Measurements from ENCODE around the gene TFR2.

TFR2 gene

DNA sequence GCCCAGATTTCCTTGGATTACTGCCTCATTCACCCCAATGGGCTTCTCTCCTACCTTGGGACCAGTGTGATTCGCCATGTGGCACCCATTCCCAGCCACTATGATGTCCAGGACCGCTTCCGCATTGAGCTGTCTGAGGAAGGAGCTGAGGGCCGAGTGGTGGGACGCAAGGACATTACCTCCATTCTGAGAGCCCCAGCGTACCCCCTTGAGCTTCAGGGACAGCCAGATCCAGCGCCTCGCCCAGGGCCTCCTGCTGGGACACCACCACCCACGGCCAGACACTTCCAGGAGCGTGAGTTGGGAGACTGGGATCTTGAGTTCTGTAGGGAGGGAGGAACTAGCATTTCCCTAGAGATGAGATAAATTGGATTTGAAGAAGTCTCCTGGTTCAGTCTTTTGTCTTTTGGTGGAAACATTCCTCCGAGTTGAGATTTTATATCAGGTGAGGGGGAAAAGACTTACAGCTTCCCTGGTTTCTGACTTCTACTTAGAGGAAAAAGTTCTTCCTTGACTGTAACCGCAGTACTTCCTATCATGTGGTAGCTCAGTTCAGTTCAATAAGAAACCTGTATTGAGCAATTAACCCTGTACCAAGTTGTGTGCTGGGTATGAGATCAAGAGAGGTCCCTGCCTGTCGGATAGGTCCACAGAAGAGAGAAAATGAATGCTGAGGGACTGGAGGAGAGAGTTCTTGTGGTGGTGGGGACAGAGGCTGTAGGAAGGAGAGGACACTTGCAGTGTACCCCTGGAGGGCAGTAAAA, 27.8 kb downstream of the TFR2 start:
- DNase-seq (ENCODE audit: insufficient read length, low spot score) (no peak), FAIRE-seq (no peak)

DNA sequence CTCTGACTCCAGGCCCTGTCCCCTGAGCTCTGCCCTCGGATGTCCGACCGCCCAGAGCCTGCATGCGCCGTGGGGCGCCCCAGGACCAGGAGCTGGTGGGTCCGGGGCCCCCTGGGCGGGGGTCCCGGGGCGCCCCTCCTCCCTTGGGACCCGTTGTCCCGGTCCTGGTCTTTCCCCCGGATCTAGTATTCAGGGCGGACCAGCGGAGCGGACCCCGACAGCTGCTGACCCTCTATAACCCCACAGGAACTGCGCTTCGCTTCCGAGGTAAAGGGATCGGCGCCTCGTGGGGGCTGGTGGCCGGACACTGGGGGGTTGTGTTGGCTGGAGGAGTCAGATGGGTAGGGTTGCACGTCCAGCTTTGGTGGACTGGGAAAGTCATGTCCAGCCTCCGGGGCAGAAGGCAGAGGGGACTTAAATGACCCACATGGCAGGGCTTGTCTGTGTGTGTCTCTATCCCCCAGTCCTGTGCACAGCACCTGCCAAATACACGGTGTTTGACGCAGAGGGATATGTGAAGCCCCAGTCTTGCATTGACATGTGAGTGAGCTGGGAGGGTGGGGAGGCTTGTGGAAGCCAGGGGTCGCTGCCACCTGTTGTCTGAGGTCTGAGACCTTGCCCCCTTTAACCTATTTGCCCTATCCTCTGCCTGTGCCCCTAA, 28.5 kb downstream of the TFR2 start:
- FAIRE-seq (no peak), DNase-seq (ENCODE audit: insufficient read length, low spot score) (no peak)

DNA sequence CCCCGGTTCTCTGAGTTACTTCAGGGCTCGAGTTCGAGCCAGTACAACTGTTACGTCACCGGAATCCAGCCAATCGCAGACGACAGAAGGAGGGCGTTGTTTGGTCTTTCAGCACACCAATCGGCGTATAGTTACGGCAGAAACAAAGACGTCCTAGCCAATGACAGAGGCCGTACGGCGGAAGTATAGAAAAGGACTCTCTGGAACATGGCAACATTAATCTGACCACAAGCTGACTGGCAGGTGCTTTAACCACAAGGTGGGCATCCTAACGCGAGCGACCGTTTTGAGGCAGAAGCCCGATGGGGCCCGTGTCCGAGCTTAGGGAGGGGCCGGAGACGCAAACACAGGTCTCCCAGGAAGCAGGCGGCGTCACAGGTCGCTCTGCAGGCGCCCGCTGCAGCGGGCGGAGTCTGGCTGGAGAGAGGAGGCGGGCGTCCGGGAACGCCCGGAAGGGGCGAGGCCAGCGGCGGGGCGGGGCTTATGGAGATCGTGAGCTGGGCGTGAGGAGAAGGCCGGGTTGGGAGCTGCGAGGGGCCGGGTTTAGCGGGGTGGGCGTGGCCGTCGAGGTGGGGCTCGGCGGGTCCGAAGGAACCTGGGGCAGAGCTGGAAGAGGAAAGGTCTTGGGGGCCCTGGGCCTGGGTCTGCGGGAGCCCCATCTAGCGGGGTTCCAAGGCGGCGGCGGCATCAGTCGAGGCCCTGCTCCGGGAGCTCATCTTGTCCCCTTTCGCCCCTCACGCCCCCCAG, 29.2 kb downstream of the TFR2 start, which contains the start of gene MOSPD3:
TSS of gene MOSPD3 (plus strand) at position 558 of the 747 bp plus-strand sequence. CDS start 252 bp downstream, outside the sequence.
- peak; percentile 95 for DNase-seq (ENCODE audit: insufficient read length, low spot score)
- FAIRE-seq: no peak

DNA sequence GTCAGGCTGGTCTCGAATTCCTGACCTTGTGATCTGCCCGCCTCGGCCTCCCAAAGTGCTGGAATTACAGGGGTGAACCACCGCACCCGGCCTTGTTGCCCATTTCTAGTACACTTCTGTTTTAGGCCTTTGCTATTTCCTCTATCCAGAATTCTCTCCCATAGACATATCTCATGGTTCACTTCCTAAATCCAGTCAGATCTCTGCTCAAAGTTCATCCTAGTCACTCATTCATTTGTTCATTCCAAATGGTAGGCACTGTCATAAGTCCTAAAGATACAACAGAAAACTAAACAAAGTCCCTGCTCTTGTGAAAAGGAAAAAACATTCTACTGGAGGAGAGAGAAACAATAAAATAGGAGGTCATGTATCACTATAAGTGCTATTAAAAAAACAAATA, 31.4 kb downstream of the TFR2 start:
- DNase-seq (ENCODE audit: insufficient read length, low spot score) (no peak), FAIRE-seq (no peak)

DNA sequence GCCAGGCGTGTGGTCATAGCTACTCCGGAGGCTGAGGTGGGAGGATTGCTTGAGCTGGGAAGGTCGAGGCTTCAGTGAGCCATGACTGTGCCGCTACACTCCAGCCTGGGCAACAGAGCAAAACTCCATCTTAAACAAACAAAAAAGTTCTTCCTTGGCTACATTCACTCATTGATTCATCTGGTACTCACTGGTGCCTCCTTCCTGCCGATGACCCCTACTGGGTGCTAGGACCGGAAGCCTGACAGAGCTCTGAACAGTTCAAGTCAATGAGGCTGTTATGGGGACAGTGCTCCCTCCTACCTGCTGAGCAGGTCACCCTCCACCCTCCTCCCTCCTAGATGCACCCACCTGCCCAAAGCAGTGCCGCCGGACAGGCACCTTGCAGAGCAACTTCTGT, 34.2 kb downstream of the TFR2 start:
- FAIRE-seq (no peak), DNase-seq (ENCODE audit: insufficient read length, low spot score) (no peak)

DNA sequence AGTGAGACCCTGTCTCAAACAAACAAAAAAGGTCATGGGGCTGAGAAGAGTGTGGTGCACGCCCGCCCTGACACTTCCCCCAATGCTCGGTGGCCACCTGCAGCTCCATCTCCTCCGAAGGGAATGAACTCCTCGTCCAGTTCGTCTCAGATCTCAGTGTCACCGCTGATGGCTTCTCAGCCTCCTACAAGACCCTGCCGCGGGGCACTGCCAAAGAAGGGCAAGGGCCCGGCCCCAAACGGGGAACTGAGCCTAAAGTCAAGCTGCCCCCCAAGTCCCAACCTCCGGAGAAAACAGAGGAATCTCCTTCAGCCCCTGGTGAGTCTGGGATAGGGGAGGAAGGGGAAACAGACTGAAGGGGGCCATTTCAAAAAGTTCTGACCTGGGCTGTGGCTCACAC, 35.0 kb downstream of the TFR2 start:
- DNase-seq (ENCODE audit: insufficient read length, low spot score) (no peak), FAIRE-seq (no peak)

DNA sequence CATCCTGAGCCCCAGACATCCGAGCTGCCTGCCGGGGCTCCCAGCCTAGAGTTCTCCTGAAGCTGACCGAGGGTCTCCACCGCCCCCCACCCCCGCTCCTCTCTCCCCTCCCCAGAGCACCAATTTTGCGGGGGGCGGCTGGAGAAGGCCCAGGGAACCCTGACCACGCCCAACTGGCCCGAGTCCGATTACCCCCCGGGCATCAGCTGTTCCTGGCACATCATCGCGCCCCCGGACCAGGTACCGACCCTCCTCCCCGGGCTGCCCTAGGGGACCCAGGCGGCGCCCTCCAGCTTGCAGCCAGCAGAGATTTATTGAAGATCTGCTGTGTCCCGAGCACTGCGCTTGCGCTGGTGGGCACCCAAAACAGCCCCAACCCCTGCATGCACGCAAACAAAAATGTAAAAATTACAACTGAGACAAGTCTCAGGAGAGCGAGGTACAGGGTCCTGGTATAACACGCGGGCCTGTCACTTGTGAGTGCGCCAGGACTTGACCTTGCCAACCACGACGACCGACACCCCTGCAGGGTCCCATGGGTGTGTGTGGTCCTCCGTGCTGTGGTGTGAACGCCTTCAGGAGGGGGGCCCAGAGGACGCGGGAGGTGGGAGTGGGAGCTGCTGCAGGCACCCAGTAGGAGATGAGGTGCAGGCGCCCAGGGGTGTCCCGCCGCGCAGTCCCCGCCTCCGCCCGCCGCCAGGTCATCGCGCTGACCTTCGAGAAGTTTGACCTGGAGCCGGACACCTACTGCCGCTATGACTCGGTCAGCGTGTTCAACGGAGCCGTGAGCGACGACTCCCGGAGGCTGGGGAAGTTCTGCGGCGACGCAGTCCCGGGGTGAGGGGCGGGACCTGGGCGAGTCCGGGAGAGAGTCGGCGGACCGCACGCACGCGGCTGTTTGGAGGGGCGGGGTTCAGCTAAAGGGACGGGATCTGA, 36.1 kb downstream of the TFR2 start:
- DNase-seq (ENCODE audit: insufficient read length, low spot score): no peak
- FAIRE-seq: no peak

DNA sequence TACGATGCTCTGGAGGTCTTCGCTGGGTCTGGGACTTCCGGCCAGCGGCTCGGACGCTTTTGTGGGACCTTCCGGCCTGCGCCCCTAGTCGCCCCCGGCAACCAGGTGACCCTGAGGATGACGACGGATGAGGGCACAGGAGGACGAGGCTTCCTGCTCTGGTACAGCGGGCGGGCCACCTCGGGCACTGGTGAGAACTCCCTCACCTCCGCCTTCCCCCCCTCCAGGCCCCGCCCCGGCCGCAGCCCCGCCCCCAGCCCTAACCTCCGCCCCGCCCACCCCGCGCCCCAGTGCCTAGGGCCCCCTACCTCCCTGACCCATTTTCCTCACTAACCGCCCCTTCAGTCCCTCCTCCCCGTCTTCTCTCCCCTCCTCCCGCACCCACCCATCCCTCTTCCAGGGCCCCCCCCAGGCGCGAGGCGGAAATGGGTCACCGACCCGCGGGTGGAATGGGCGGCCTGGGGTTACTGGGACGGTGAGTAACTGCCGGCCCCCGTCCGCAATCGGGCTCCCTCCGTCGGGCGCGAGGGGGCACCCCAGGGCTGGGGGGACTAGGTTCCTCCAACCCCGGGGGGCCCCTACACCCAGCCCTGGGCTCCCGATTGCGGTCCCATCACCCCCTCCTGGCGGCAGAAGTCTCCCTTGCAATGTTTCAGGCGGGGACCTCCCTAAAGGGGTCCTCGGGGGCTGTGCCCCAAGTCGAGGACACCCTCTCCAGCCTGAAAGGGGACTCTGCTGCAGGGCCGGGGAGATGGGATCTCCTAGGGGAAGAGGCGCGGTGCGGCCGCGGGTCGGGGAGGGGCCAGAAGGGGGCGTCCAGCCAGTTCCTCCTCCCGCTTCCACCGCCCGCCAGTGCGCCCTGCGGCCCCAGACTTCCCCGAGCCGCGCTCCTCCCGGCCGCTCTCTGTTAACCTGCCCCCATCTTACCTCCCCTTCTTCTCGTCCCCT, 37.0 kb downstream of the TFR2 start:
- FAIRE-seq (no peak), DNase-seq (ENCODE audit: insufficient read length, low spot score) (peak; percentile 68)

DNA sequence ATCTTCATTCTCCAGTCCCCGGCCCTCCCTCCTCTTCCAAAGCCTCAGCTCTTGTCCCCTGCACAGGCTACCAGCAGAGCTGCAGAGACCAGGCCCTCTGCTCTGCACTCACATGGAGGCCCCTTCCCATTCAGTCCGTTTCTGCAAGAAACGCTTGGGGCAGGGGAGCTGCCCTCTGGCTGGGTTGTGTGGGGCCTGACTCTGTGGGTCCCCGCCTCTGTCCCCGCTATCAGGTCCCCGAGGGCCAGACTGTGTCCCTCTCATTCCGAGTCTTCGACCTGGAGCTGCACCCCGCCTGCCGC, 37.7 kb downstream of the TFR2 start:
- DNase-seq (ENCODE audit: insufficient read length, low spot score): no peak

DNA sequence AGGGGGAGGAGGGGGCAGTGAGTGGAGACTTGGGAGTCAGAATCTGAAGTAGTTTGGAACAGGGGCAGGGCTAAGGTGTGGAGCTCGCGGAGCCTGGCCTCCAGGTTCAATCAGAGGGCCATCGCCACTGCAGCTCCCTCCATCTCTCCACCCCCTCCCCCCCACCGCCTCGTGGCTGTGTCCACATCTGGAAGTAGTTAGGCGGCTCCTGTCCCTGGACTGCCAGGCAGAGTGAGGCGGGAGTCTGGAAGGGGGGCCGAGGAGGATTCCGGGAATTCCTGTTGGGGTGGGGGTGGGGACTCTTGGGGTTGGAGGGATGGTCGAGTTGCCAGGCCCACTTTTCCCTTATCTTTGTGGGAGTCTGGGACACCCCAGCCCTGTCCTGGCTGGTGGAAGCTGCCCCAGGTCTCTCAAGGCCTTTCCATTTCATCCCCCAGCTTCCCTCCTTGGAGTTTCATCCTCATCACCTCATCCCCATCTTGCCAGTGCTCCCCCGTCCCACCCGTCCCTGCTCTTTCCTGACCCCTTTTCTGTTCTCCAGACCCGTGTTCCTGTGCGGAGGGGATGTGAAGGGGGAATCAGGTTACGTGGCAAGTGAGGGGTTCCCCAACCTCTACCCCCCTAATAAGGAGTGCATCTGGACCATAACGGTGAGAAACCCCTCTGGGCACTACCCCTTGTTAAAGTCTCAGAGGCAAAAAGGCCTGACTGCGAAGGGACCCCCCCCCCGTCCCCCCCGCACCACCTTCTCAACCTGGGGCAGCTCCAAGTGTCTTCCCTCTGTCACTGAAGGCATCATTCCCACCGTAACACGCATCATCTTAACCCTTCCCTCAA, 38.2 kb downstream of the TFR2 start:
- FAIRE-seq (no peak), DNase-seq (ENCODE audit: insufficient read length, low spot score) (peak; percentile 72)

More for the DNA sequence above, 37.7 kb downstream of the TFR2 start:
- FAIRE-seq: no peak

DNA sequence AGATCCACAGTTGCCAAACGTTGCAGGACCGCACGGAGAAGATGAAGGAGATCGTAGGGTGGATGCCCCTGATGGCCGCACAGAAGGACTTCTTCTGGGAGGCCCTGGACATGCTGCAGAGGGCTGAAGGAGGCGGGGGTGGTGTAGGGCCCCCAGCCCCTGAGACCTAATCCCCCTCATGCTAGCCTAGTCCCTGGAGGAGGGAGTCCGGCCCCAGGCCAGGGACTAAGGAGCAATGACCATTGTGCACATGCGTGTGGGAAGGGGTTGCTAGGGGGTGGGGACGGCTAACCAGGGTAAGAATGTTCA, 40.7 kb downstream of the TFR2 start:
- FAIRE-seq (no peak), DNase-seq (ENCODE audit: insufficient read length, low spot score) (no peak)

DNA sequence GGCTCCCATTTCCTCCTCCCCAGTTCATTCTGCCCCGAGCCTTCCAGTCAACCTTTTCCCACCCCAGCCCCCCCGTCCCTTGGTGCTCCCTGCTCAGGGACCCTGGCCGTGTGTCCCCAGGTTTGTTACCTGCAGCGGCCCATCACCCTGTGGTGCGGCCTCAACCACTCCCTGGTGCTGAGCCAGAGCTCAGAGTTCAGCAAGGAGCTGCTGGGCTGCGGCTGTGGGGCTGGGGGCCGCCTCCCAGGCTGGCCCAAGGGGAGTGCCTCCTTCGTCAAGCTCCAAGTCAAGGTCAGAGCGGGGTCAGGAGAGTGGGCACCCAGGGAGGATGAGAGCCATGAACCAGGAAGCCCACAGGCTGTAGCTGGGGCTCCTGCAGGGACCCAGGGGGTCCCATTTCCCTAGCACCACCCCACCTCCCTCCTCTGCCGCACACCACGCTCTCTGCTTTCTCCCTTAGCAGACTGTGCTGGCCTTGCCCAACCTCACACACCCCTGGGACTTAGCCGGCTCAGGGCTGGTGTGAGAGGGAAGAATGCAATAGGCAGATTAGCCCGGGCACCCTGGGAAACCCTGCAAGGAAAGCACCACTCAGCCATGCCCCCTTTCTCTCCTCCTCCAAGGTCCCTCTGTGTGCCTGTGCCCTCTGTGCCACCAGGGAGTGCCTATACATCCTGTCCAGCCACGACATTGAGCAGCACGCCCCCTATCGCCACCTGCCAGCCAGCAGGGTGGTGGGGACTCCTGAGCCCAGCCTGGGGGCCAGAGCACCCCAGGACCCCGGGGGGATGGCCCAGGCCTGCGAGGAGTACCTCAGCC, 41.2 kb downstream of the TFR2 start:
- DNase-seq (ENCODE audit: insufficient read length, low spot score) (no peak), FAIRE-seq (no peak)

DNA sequence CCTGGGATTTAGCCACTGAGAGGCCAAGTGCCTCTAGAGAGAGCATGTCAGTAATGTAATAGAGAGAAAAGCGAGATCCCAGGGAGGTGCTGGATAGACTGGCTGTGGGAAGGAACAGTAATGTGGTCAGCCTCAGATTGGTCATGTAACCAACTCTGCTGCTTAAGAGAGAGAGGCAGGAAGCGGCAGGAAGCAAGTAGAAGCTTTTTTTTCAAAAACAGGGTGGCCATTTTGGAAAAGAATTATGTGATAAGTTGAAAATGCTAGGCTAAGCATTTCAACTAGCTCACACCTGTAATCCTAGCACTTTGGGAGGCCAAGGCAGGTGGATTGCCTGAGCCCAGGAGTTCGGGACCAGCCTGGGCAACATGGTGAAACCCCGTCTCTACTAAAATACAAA, 42.9 kb downstream of the TFR2 start:
- DNase-seq (ENCODE audit: insufficient read length, low spot score) (no peak), FAIRE-seq (no peak)

DNA sequence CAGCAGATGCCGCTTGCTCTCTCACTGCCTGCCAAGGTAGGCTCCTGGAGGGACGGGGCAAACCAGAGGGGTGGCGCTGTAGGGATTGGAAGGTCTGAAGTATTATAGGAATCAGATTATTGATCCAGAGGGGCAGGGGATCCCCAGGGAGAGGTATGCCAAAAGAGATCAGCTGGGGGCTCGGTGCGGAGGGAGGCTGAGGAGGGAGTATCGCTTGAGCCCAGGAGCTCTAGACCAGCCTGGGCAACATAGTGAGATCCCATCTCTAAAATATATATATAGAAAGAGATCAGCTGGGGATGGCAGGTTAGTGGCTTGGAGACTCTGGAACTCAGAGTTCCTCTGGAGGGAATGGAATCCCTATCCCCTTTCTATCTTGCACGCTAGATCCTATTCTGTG, 46.2 kb downstream of the TFR2 start:
- no peak for FAIRE-seq
- no peak for DNase-seq (ENCODE audit: insufficient read length, low spot score)

DNA sequence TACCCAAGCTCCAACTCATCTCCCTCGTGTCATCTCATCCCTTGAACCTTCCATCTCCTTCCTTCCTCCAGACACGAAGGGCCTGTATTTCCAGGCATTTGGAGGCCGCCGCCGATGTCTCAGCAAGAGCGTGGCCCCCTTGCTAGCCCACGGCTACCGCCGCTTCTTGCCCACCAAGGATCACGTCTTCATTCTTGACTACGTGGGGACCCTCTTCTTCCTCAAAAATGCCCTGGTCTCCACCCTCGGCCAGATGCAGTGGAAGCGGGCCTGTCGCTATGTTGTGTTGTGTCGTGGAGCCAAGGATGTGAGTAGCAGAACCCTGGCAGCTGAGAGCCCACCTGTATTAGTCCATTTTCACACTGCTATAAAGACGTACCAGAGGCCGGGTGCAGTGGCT, 49.8 kb downstream of the TFR2 start:
- FAIRE-seq (no peak), DNase-seq (ENCODE audit: insufficient read length, low spot score) (no peak)

DNA sequence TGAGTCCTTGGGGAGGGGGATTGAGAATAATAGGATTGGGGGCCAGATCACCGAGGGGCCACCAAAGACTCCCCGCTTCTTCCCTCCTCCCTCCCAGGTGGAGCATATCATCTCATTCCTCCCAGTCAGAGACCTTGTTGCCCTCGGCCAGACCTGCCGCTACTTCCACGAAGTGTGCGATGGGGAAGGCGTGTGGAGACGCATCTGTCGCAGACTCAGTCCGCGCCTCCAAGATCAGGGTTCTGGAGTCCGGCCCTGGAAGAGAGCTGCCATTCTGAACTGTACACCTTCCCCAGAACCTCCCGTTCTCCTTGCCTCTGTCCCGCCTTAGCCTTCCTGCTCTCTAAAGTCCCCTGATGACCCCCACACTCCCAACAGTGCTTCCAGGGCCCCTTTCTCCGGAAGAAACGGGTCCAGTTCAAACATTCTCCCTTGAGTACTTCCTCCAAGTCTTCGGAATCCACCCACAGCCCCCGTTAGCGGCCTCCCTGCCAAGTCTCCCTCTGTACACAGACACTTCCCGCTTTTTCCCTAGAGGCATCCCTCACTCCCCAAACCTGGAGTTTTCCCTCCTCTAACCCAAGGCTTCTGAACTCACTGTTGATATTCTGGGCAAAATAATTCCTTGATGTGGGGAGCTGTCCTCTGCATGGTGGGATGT, 51.1 kb downstream of the TFR2 start:
- FAIRE-seq: no peak
- no peak for DNase-seq (ENCODE audit: insufficient read length, low spot score)

DNA sequence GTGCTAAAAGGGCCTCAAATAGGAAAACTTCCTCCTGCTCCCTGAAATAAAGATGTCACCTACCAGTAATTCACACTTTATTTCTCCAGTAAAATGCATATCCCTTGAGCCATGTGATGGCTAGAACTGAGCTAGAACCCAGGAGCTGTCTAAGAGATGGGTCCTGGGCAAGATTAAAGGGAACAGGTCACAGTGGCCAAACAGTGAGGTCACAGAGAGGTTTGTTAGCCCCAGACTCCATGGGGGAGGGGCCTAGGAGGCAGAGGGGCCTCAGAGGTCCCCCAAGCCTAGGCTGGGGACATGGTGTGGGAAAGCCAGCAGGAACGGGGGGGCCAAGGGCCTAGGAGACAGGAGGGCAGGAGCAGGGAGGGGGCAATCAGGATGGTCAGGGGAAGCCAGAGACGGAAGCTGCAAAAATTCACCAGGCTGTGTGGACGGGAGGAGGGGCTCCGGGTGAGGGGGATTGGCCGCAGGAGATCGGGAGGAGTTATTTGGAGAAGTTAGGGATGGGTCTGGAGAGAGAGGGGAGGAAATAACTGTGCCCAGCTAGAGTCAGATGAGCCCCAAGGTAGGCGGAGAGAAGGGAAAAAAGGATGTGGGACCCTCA, 51.9 kb downstream of the TFR2 start:
- FAIRE-seq (no peak), DNase-seq (ENCODE audit: insufficient read length, low spot score) (no peak)

All from HTR-8/SVneo (cell line).